HEK293T (cell line): ENCODE measurements around the gene SCAANT1.

ENCODE experiments used
- CTCF ChIA-PET: fragments of 350-600 bp; formaldehyde crosslinking; extraction: SDS; loops from one replicate; lab custom pipeline; 2021; ENCODE audit warnings: antibody characterized with exemption, inconsistent platforms; lab: Yijun Ruan, JAX
- POLR2A ChIA-PET: fragments of 350-600 bp; formaldehyde crosslinking; extraction: SDS; loops from one replicate; lab custom pipeline; 2020; ENCODE audit warnings: antibody characterized with exemption, inconsistent platforms; lab: Yijun Ruan, JAX
- DNase-seq: peaks from one replicate; pipeline ENCODE4 v3.0.0; 2012; ENCODE audit warnings: mixed read lengths; ENCODE audit errors: extremely low spot score
- ARNT ChIP-seq: fragments of 450-650 bp; IDR thresholded peaks from 2 replicates; pipeline ENCODE4 v1.6.1; 2017; ENCODE audit warnings: mild to moderate bottlenecking
- BHLHE40 ChIP-seq: fragments of 450-650 bp; IDR thresholded peaks from 2 replicates; pipeline ENCODE4 v1.6.1; 2016; ENCODE audit warnings: mild to moderate bottlenecking, moderate library complexity, borderline replicate concordance
- CTBP1 ChIP-seq: fragments of 450-650 bp; IDR thresholded peaks from 2 replicates; pipeline ENCODE4 v1.6.1; 2016; ENCODE audit warnings: borderline replicate concordance
- ELF4 ChIP-seq: fragments of 450-650 bp; IDR thresholded peaks from 2 replicates; pipeline ENCODE4 v1.6.1; 2017; ENCODE audit warnings: antibody characterized with exemption
- FOXA1 ChIP-seq: fragments of 450-650 bp; IDR thresholded peaks from 2 replicates; pipeline ENCODE4 v1.6.1; 2016; ENCODE audit warnings: mild to moderate bottlenecking
- FOXK2 ChIP-seq: fragments of 450-650 bp; IDR thresholded peaks from 2 replicates; pipeline ENCODE4 v1.6.1; 2016; ENCODE audit warnings: mild to moderate bottlenecking
- FOXM1 ChIP-seq: fragments of 450-650 bp; IDR thresholded peaks from 2 replicates; pipeline ENCODE4 v1.6.1; 2017; ENCODE audit warnings: mild to moderate bottlenecking, borderline replicate concordance
- HDGF ChIP-seq: fragments of 450-650 bp; IDR thresholded peaks from 2 replicates; pipeline ENCODE4 v1.6.1; 2017; ENCODE audit warnings: antibody characterized with exemption, borderline replicate concordance
- L3MBTL2 ChIP-seq: fragments of 450-650 bp; conservative IDR thresholded peaks from 2 replicates; pipeline ENCODE4 v1.6.1; 2016; ENCODE audit warnings: mild to moderate bottlenecking
- LEF1 ChIP-seq: fragments of 450-650 bp; IDR thresholded peaks from 2 replicates; pipeline ENCODE4 v1.6.1; 2017; ENCODE audit warnings: mild to moderate bottlenecking, borderline replicate concordance
- NFRKB ChIP-seq: fragments of 450-650 bp; IDR thresholded peaks from 2 replicates; pipeline ENCODE4 v1.6.1; 2016; ENCODE audit warnings: mild to moderate bottlenecking, moderate library complexity
- SP1 ChIP-seq: fragments of 450-650 bp; IDR thresholded peaks from 2 replicates; pipeline ENCODE4 v1.6.1; 2017
- SUZ12 ChIP-seq: fragments of 450-650 bp; IDR thresholded peaks from 2 replicates; pipeline ENCODE4 v1.6.1; 2016; ENCODE audit warnings: mild to moderate bottlenecking
- TARDBP ChIP-seq: fragments of 450-650 bp; IDR thresholded peaks from 2 replicates; pipeline ENCODE4 v1.6.1; 2016
- ZNF384 ChIP-seq: fragments of 450-650 bp; IDR thresholded peaks from 2 replicates; pipeline ENCODE4 v1.6.1; 2016
- TF ChIP-seq, protein P1 (sequence below): fragments of 450-650 bp; IDR thresholded peaks from 2 replicates; pipeline ENCODE4 v1.6.1; 2016

The SCAANT1 gene

DNA sequence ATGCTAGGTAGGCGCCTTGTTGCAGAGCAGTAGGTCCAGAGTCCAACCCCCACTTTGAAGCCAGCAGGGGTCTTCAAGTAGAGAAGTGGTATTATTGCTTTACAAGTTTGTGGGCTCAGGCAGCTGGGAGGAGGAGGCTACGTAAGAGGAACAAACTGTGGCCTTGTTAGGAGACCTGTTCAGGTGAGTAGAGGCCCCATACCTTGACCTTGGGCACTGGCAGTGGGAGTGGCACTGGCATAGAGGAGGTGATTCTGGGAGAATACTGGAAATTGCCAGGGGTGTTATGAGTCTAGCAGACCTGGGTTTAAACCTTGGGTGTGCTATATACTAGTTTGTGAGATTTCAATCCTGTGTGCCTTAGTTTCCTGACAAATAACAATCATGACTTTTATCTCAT is 34.6 kb upstream of the SCAANT1 start:
- CTCF ChIA-PET: no interaction called here
- TF ChIP-seq LEF1: no peak
- no peak for TF ChIP-seq SP1
- TF ChIP-seq, protein P1, sequence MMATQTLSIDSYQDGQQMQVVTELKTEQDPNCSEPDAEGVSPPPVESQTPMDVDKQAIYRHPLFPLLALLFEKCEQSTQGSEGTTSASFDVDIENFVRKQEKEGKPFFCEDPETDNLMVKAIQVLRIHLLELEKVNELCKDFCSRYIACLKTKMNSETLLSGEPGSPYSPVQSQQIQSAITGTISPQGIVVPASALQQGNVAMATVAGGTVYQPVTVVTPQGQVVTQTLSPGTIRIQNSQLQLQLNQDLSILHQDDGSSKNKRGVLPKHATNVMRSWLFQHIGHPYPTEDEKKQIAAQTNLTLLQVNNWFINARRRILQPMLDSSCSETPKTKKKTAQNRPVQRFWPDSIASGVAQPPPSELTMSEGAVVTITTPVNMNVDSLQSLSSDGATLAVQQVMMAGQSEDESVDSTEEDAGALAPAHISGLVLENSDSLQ: no peak
- no peak for TF ChIP-seq ZNF384
- no peak for TF ChIP-seq CTBP1
- no peak for TF ChIP-seq FOXM1
- no peak for TF ChIP-seq BHLHE40
- no peak for TF ChIP-seq ARNT
- no peak for TF ChIP-seq NFRKB
- no peak for TF ChIP-seq L3MBTL2
- TF ChIP-seq FOXA1: no peak
- no peak for TF ChIP-seq HDGF
- TF ChIP-seq FOXK2: no peak
- TF ChIP-seq SUZ12: no peak
- TF ChIP-seq ELF4: no peak
- TF ChIP-seq TARDBP: no peak

DNA sequence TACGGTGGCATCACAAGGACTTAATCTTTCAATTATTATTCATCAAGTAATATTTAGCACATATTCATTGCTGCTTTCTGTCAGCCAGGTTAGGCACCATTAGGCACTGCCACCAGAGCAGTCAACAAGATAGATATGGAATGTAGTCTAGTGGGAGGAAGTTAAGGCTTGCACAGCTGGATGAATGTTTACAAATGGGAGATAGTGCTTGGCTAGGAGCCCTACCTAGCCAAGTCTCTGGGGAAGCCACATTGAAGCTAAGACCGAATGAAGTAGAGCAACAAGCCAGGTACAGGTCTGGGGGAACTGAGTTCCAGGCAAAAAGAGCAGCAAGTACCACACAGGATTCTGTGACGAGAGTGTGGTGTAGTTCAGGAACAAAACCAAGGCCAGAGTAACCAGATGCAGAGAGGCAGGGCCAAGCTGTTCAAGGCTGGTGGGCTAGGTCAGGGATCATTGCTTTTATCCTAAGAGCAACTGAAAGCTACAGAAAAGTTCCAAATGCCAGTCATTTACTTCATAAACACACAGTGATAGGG is 33.4 kb upstream of the SCAANT1 start:
- ChIA-PET CTCF (no interaction called here), POLR2A (no interaction called here)

More for the DNA sequence above, 34.6 kb upstream of the SCAANT1 start:
- no peak for DNase-seq
- POLR2A ChIA-PET: no interaction called here

DNA sequence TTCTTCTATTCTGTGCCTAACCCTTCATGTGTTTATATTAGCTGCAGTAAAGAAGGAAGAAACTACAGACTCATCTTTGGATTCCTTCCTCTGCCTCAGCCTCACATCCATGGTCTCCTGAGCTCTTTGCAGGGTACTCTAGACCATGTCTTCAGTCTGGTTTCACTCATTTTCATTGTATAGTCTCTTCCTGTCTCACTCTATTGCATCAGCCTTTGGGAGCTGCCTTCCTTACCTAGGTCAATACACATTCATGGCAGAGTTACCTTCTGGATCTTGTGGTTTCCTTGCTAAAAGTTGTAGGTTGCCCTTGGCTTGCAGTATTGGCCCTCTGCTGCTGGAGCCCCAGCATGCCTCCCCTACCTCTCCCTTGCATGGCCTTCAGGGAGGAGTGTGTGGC is 31.5 kb upstream of the SCAANT1 start:
- no peak for DNase-seq
- POLR2A ChIA-PET: no interaction called here

More for the DNA sequence above, 33.4 kb upstream of the SCAANT1 start:
- TF ChIP-seq ARNT: no peak
- no peak for TF ChIP-seq NFRKB
- TF ChIP-seq BHLHE40: no peak
- no peak for TF ChIP-seq SUZ12
- TF ChIP-seq, protein P1: no peak
- no peak for DNase-seq

DNA sequence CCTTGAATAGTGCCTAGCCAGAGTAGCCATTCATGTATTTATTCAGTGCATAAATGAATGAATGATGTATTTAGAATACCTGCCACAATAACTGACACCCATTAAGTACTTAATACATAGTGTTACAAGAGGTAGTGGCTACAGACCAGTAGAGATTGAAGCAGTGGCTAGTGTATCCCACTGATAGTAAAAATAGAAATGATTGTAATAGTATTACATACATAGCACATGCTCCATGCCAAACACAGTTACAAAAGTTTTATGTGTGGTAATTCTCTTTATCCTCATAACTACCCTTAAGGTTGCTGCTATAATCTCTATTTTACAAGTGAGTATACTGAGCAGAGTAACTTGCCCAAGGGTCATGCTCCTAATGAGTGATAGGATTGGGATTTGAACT is 30.3 kb upstream of the SCAANT1 start:
- no peak for DNase-seq
- POLR2A ChIA-PET: no interaction called here
- CTCF ChIA-PET: no interaction called here
- TF ChIP-seq ELF4 (no peak), FOXK2 (no peak), SP1 (no peak), ZNF384 (no peak), FOXM1 (no peak), LEF1 (no peak)

More for the DNA sequence above, 31.5 kb upstream of the SCAANT1 start:
- no peak for TF ChIP-seq ZNF384
- TF ChIP-seq LEF1: no peak
- no peak for TF ChIP-seq FOXM1
- no peak for TF ChIP-seq HDGF
- TF ChIP-seq NFRKB: no peak
- no peak for TF ChIP-seq ARNT
- no peak for TF ChIP-seq CTBP1
- no peak for TF ChIP-seq SP1
- TF ChIP-seq L3MBTL2: no peak
- CTCF ChIA-PET: no interaction called here

DNA sequence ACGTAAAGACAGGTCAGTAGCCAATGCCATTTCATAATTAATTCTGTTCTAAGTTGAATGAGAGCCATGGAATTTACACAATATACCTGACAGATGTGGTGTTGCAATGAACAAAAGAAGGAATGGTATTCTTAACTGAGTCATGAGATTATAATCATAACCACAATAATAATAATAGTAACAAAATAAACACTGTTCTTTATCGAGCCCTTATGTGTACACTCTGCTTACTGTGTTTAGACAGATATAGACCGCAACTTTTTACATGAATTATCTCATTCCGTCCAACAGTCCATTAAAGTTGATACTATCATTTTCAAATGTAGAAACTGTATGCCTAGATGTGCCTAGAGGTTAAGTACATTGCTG is 28.2 kb upstream of the SCAANT1 start:
- TF ChIP-seq FOXK2 (no peak), ELF4 (no peak), ZNF384 (no peak), LEF1 (no peak), NFRKB (no peak), FOXM1 (no peak), CTBP1 (no peak), L3MBTL2 (no peak), HDGF (no peak), TARDBP (no peak), BHLHE40 (no peak), SP1 (no peak), ARNT (no peak), FOXA1 (no peak), SUZ12 (no peak)
- TF ChIP-seq, protein P1: no peak
- ChIA-PET CTCF (no interaction called here), POLR2A (no interaction called here)
- no peak for DNase-seq

DNA sequence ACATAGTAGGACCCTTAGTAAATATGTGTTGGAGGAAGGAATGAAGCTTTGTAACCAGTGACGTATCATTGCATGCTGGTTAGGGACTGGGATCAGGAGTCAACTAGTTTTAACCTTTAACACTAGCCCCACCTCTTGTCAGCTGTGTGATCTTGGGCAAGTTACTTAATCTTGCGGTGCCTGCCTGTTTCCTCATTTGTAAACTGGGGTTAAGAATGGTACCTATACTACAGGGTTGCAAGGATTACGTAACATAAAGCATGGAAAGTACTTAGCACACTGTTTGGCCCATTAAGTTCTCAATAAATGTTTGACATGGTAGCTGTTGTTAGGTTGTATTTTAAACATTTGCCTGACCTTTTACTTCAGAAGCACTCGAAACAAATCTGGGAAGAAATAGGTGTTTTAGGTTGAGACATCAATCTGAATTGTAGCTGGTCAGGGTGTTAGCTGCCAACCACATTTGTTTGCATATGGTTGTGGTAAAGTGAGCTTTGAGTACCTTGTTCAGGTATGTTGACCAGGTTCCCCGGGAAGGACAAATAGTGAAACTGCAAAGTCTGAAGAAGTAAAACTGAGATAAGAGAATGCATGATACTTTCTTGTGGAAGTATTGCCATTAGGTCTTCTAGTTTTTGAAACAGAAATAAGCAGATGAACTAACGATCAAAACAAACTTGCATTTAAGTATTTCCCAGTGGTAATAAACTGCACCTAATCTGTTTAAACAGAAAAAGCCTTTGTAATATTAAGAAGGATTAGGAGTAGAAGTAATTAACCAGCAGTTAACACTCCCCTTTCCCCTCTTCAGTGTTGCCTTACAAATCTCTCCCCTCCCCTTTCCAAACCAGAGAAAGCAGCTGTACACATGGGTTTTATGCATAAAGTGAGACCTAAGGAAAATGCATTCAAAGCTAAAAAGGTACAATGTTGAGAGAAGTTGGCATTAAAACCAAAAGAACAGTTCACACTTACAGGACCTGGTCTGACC is 25.8 kb upstream of the SCAANT1 start:
- TF ChIP-seq BHLHE40 (no peak), SUZ12 (no peak), NFRKB (no peak), ARNT (no peak), ZNF384 (no peak), SP1 (no peak), FOXM1 (no peak), LEF1 (no peak), CTBP1 (no peak), L3MBTL2 (no peak), ELF4 (no peak)
- TF ChIP-seq, protein P1: no peak
- no peak for DNase-seq
- POLR2A ChIA-PET: no interaction called here
- CTCF ChIA-PET: interaction anchor here (0.6 kb wide), 1 partner anchor 524 kb away, joined by 6 read pairs; no protein-coding TSS in a partner anchor
